ENCODE results near the gene TMEM106B.

The TMEM106B gene

DNA sequence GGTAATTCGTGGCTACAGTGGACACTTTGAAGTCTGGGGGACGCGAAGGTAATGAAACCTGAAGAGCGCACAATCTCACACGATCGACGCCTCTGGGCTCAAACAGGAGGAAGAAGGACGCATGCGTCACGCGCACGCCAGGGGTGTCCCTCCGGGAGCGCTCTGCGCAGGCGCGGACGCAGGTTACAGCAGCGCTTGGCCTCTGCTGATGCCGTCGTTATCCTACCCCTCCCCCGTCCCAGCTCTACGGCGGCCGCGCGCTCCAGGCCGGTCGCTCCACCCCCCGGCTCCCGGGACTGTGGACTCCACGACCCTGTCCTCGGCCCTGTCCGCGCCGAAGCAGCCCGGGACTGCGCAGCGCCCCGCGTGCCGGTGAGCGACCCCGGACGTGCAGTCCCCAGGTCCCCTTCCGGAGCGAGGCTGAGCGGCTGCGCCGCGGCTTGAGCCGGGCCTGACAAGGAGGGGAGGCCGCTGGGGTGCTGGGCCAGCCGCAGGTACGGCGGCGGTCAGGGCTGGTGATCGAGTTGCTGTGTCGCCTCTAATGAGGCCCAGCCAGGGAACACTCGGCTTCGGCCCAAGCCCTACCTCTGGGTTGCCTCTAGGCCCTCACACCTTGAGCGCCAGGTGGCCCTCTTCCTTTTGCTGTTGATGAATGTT is at the start of gene TMEM106B:
Gene TMEM106B, plus strand, starts transcription at position 241 of the 657 bp plus-strand sequence. CDS start 3,517 bp downstream, outside the sequence.
- TF ChIP-seq, protein P1, sequence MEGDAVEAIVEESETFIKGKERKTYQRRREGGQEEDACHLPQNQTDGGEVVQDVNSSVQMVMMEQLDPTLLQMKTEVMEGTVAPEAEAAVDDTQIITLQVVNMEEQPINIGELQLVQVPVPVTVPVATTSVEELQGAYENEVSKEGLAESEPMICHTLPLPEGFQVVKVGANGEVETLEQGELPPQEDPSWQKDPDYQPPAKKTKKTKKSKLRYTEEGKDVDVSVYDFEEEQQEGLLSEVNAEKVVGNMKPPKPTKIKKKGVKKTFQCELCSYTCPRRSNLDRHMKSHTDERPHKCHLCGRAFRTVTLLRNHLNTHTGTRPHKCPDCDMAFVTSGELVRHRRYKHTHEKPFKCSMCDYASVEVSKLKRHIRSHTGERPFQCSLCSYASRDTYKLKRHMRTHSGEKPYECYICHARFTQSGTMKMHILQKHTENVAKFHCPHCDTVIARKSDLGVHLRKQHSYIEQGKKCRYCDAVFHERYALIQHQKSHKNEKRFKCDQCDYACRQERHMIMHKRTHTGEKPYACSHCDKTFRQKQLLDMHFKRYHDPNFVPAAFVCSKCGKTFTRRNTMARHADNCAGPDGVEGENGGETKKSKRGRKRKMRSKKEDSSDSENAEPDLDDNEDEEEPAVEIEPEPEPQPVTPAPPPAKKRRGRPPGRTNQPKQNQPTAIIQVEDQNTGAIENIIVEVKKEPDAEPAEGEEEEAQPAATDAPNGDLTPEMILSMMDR (IDR thresholded peaks at IDR 0.05): peak; percentile 41; the same call in 1 of the 2 replicates

DNA sequence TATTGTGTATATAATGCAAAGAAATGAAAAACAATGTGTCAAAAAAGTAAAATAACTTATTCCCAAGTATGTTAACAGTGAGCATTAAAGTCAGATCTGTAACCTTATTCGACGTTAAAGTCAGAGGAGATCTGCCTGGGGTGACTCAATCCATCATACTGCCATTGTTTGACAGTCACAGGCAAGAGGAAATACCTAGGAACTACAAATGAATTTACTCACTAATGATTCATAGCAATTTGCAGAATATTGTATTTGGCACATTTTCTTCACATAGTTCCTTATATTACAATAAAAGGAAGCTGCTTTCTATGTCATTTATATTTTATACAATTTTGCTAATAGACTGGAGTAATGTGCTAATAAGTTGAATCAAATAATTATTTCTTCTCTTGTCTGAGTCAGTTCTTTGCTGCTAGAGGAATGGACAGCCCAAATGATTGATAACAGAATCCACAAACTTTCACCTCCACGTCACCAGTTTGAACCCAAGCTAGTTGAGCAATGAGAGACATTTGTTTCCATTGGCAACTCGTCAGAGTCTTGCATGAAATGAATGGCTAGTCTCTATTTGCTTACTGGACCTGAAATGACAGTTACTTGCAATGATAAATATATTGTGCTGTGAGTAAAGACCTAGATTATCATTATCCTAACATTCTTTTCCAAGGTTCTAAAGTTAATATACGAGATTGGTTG is 48.5 kb upstream of the TMEM106B start:
- TF ChIP-seq, protein P1 (IDR thresholded peaks at IDR 0.05): no peak

DNA sequence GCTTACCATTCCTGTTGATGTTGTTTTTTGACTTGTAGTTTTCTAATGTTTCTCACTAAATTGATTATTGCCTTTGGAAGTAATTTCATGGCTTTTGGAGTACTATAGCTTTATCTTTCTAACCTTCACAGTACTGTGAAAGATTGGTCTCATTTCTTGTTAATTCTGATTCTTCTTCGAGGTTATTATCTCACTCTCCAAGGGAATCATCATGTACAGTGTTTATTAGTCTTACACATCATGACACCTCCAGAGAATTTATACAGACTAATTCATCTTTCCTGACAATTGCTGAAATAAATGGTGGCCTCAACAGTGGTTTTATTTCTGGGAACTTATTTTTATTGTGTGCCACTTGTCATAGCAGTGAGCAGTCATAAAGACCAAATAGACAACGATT is 37.4 kb upstream of the TMEM106B start:
- TF ChIP-seq, protein P1 (IDR thresholded peaks at IDR 0.05): no peak

DNA sequence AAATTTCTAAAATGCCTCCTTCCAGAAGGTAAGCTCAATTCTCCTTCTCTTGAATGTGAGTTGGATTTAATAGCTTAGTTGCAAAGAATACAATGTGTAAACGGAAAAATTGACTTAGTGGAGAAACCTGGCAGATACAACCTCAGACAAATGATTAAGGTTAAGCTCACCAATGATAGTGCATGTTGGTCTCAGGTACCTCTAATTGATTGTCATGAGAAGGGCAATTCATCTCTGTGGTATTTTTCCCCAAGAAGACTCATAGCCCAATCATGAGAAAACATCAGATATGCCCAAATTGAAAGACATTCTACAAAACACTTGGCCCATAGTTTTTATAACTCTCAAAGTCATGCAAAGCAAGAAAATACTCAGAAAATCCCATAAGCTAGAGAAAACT is 36.2 kb upstream of the TMEM106B start:
- TF ChIP-seq, protein P1 (IDR thresholded peaks at IDR 0.05): no peak

DNA sequence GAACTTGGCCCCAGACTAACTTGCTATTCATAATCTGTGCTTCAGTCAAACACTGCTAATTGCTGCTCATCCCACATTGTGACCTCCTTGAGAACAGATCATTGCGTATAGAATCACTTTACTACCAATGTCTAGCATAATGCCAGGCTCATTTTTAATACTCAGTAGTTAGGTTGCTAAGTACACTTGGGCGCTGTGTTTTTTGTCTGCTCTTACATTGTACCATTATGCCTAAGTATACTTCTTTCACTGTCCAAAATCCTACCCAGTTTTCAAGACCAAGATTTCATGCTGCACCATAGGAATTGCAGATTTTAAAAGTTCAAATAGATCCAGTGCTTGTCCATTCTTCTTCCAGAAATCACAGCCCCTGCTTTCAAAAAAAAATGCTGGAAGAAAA is 32.8 kb upstream of the TMEM106B start:
- TF ChIP-seq, protein P1 (IDR thresholded peaks at IDR 0.05): no peak

DNA sequence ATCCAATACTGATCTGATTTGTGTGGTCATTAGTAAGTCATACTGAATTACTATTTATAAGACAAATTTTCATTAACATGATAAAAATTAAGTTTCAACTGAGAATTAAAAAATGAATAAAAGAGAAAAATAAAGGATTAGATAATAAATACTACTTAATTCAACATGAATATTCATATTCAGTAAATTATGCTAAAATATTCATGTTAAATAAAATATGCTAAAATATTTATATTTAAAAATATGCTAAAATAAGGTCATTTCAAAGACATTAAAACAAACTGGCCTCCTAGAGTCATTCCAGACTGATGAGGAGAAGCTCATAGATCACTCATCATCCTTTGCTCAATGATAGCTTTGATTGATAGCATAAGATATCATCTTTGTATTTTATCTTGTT is 16.7 kb upstream of the TMEM106B start:
- TF ChIP-seq, protein P1 (IDR thresholded peaks at IDR 0.05): no peak

DNA sequence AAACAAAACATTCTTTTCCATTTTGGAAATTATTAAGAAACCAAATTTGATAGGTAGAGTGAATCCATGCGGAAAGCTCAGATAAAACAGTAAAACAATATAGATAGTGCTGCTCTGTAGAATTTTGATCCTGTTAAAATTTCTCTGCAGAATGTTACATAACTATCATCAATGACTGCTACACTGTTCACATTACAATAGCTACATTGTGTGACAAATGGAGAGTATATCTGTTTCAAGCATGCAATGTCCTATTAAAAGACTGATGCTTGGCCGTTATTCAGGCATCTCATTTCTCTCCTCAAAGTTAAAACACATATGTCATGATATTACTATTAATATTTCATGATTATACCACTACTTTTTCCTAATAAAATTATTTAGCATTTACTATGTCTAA is 14.7 kb upstream of the TMEM106B start:
- TF ChIP-seq, protein P1 (IDR thresholded peaks at IDR 0.05): no peak
